A673 (cell line): Measurements from ENCODE around the gene ALG1. TPM values are rescaled to one million over a fixed set of nuclear protein-coding genes. Genes with fewer than 3 reads are reported as not detected.

Experiments used
- BruUV-seq: library from RNA; stranded (reverse); fragments of 400-500 nt; replicated peaks from 2 replicates; lab custom pipeline; 2021; lab: Mats Ljungman, UMichigan
- CTCF ChIA-PET: fragments of 300-600 bp; sonication (Branson Sonifier 250); formaldehyde crosslinking; loops from one replicate; lab custom pipeline; 2022; ENCODE audit warnings: antibody characterized with exemption; lab: Charles Lee
- POLR2A ChIA-PET: fragments of 300-600 bp; sonication (Branson Sonifier 250); formaldehyde crosslinking; loops from one replicate; lab custom pipeline; 2022; ENCODE audit warnings: antibody characterized with exemption; ENCODE audit not compliant: low non-redundant PET; lab: Charles Lee
- DNase-seq: peaks from one replicate; pipeline ENCODE4 v3.0.0-alpha.2; 2015; ENCODE audit warnings: low spot score
- H3K27ac ChIP-seq: fragments of 200-600 bp; sonication (generic); 2 replicates; pipeline ENCODE4 v1.5.1; 2016; ENCODE audit warnings: mixed run types, low read depth, mild to moderate bottlenecking, mixed read lengths, antibody characterized with exemption, low read length; ENCODE audit not compliant: poor library complexity, severe bottlenecking
- H3K27me3 ChIP-seq: fragments of 200-600 bp; sonication (generic); replicated peaks from 2 replicates; pipeline ENCODE4 v1.6.1; 2017; ENCODE audit warnings: mixed run types, low read depth, mild to moderate bottlenecking, mixed read lengths, antibody characterized with exemption, low read length; ENCODE audit not compliant: insufficient read depth, poor library complexity
- H3K36me3 ChIP-seq: fragments of 200-600 bp; sonication (generic); 2 replicates; pipeline ENCODE4 v1.6.1; 2016; ENCODE audit warnings: mixed run types, mild to moderate bottlenecking, mixed read lengths, antibody characterized with exemption, low read length; ENCODE audit not compliant: insufficient read depth, poor library complexity, severe bottlenecking
- H3K4me1 ChIP-seq: fragments of 200-600 bp; sonication (generic); 2 replicates; pipeline ENCODE4 v1.6.1; 2017; ENCODE audit warnings: mixed run types, mild to moderate bottlenecking, mixed read lengths, antibody characterized with exemption, low read length; ENCODE audit not compliant: insufficient read depth, poor library complexity, severe bottlenecking
- H3K4me3 ChIP-seq: fragments of 200-600 bp; sonication (generic); 2 replicates; pipeline ENCODE4 v1.5.1; 2016; ENCODE audit warnings: low read depth, mixed run types, mild to moderate bottlenecking, mixed read lengths, low read length; ENCODE audit not compliant: poor library complexity, severe bottlenecking
- H3K9me3 ChIP-seq: fragments of 200-600 bp; sonication (generic); 2 replicates; pipeline ENCODE4 v1.6.1; 2016; ENCODE audit warnings: mixed run types, low read depth, mild to moderate bottlenecking, mixed read lengths, antibody characterized with exemption, low read length; ENCODE audit not compliant: poor library complexity, severe bottlenecking
- EZH2 ChIP-seq: fragments of 200-600 bp; sonication (generic); IDR thresholded peaks from 2 replicates; pipeline ENCODE4 v1.6.1; 2017; ENCODE audit warnings: borderline replicate concordance, low read depth, mild to moderate bottlenecking, mixed read lengths, antibody characterized with exemption, low read length; ENCODE audit not compliant: poor library complexity, severe bottlenecking
- intact Hi-C: fragments of 100-400 bp; cut with micrococcal nuclease; formaldehyde crosslinking; loops from one replicate; pipeline ENCODE4 v1.10.0; 2022; ENCODE audit not compliant: unreplicated experiment
- total RNA-seq: library from RNA; stranded (reverse); gene quantifications from 2 replicates; pipeline ENCODE4 v1.2.3, GENCODE V29; 2021
- TF ChIP-seq, protein P1 (sequence below): fragments of 300-800, 200-600 bp; sonication (generic); conservative IDR thresholded peaks from 2 replicates; pipeline ENCODE4 v1.5.1; 2017; ENCODE audit warnings: low read depth, mild to moderate bottlenecking, antibody characterized with exemption, low read length, moderate library complexity, mixed read lengths

Gene ALG1
- total RNA-seq, 1 experiment from 2014 or later = 29.8 TPM

DNA sequence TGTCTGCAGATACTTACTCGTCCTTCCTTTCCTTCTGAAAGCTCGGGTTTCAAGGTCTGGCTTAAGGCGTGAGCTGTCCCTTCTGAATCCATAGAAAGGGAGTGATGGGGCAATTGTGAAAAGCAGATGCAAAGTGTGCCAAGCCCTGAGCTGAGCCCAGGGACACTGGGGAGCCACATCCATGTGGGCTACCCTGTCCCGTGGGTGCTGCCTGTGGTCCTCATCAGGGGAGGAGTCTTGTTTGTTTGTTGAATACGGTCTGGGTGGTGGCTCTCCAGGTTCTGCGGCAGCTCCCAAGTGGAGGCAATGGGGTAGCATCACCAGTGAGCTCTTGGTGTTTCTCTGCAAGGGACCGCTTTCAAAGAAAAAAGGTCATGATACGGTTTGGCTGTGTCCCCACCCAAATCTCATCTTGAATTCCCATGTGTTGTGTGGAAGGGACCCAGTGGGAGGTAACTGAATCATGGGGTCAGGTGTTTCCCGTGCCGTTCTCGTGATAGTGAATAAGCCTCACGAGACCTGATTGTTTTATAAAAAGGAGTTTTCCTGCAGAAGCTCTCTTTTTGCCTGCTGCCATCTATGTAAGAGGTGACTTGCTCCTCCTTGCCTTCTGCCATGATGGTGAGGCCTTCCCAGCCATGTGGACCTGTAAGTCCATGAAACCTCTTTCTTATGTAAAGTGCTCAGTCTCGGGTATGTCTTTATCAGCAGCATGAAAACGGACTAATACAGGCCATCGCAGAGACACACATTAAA lies 1.0 kb upstream of the ALG1 start:
- BruUV-seq = no TSS peak
- DNase-seq = no peak
- POLR2A ChIA-PET = no interaction called here
- peaks cover 3% of the 10 kb centered on the region for H3K4me1 ChIP-seq
- H3K27ac ChIP-seq = no peak overlapping the region
- peaks cover 24% of the 10 kb centered on the region for H3K27me3 ChIP-seq
- CTCF ChIA-PET = no interaction called here
- H3K36me3 ChIP-seq = no peaks in the 10 kb centered on the region
- TF ChIP-seq, protein P1, sequence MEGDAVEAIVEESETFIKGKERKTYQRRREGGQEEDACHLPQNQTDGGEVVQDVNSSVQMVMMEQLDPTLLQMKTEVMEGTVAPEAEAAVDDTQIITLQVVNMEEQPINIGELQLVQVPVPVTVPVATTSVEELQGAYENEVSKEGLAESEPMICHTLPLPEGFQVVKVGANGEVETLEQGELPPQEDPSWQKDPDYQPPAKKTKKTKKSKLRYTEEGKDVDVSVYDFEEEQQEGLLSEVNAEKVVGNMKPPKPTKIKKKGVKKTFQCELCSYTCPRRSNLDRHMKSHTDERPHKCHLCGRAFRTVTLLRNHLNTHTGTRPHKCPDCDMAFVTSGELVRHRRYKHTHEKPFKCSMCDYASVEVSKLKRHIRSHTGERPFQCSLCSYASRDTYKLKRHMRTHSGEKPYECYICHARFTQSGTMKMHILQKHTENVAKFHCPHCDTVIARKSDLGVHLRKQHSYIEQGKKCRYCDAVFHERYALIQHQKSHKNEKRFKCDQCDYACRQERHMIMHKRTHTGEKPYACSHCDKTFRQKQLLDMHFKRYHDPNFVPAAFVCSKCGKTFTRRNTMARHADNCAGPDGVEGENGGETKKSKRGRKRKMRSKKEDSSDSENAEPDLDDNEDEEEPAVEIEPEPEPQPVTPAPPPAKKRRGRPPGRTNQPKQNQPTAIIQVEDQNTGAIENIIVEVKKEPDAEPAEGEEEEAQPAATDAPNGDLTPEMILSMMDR = no peak
- TF ChIP-seq EZH2 = no peak
- intact Hi-C loops = no loop called here
- H3K4me3 ChIP-seq = no peak overlapping the region
- no peaks in the 10 kb centered on the region for H3K9me3 ChIP-seq

- intact Hi-C loops = no loop called here
- no TSS peak for BruUV-seq
- H3K9me3 ChIP-seq = no peaks in the 10 kb centered on the region
- peak overlapping the region; percentile 57 for H3K27ac ChIP-seq
- no peak for TF ChIP-seq EZH2
- TF ChIP-seq, protein P1 = no peak
- no peak for DNase-seq
- H3K4me1 ChIP-seq = peaks cover 3% of the 10 kb centered on the region
- peaks cover 2% of the 10 kb centered on the region for H3K36me3 ChIP-seq
- peaks cover 17% of the 10 kb centered on the region for H3K27me3 ChIP-seq
- ChIA-PET POLR2A (interaction anchor here (0.6 kb wide), 1 partner anchor 41 kb away, joined by 3 read pairs; no protein-coding TSS in a partner anchor), CTCF (no interaction called here)
- H3K4me3 ChIP-seq = peak overlapping the region; percentile 69
Measured at GRCh38 chr16:5071341-5071680, 332 bp upstream of the ALG1 start.

DNA sequence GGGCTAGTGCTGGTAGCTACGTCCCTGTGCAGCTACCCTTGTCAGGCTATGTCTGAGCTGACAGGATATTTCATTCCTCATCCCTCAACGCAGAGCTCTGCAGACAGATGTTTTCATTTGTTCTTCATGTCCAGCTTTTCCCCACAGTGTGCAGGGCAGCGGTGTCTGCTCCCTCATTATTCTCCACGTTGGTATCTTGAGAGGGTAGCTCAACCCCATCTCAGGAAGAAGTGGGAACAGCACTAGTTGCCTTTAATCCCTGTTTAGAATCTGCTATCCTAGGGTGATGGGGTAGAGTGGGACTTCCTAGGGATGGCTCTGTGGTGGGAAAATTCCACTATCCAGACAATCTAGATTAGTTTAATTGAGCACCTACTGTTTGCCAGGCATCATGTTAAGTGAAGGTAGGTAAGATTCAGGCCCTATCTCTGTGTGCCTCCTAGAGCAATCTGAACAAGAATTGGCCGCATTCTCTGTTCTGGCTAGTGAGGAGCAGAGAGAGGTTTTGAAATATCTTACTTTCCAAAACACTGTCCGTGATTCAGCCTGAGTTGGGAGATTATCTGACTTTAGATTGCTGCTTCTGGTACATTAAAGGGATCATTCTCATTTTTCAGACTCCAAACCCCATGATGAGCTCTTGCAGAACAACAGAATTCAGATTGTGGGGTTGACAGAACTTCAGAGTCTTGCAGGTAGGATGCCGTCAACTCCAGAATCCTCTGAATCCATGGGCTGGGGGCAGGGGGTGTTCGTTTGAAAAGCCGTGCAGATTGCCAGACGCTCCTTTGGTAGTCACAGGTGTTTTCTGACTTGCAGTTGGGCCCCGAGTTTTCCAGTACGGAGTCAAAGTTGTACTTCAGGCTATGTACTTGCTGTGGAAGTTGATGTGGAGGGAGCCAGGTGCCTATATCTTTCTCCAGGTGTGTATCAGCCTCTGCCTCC lies 963 bp downstream of the ALG1 start:
- peak overlapping the region; percentile 69 for H3K4me3 ChIP-seq
- H3K27ac ChIP-seq = peak overlapping the region; percentile 57
- intact Hi-C loops = no loop called here
- TF ChIP-seq EZH2 = no peak
- TF ChIP-seq, protein P1 = no peak
- peaks cover 6% of the 10 kb centered on the region for H3K36me3 ChIP-seq
- H3K9me3 ChIP-seq = no peaks in the 10 kb centered on the region
- CTCF ChIA-PET = no interaction called here
- POLR2A ChIA-PET = no interaction called here
- peaks cover 4% of the 10 kb centered on the region for H3K27me3 ChIP-seq
- BruUV-seq = no TSS peak
- no peak for DNase-seq
- H3K4me1 ChIP-seq = peaks cover 3% of the 10 kb centered on the region
